HCT116 (cell line): Measurements from ENCODE around the gene DEXI.

Experiments
- EZH2 ChIP-seq: fragments of 200-600 bp; sonication (generic); IDR thresholded peaks from 2 replicates; pipeline ENCODE4 v1.6.1; 2017; ENCODE audit warnings: antibody characterized with exemption, mixed run types
- POLR2A ChIP-seq: IDR thresholded peaks from 2 replicates; pipeline ENCODE4 v1.7.0; 2011; ENCODE audit warnings: borderline replicate concordance; ENCODE audit not compliant: insufficient read depth, insufficient read length; ENCODE audit errors: extremely low read depth
- POLR2AphosphoS5 ChIP-seq: IDR thresholded peaks from 2 replicates; pipeline ENCODE4 v1.6.1; 2011; ENCODE audit warnings: mild to moderate bottlenecking, low read depth, low read length, moderate library complexity
- TF ChIP-seq, protein P1 (sequence below), 3 experiments: fragments of 200-600 bp in 1 of 3; sonication (generic) in 1 of 3; IDR thresholded peaks in 2 of 3; conservative IDR thresholded peaks in 1 of 3; 2 replicates each; pipeline ENCODE4 v1.5.1; 2012 to 2017; ENCODE audit warnings: low read depth in 2 of 3, low read length in 2 of 3, antibody characterized with exemption in 1 of 3, borderline replicate concordance in 1 of 3, control low read depth in 1 of 3, mild to moderate bottlenecking in 1 of 3, mixed read lengths in 1 of 3, mixed run types in 1 of 3, moderate library complexity in 1 of 3; ENCODE audit not compliant: insufficient read depth in 1 of 3

DNA sequence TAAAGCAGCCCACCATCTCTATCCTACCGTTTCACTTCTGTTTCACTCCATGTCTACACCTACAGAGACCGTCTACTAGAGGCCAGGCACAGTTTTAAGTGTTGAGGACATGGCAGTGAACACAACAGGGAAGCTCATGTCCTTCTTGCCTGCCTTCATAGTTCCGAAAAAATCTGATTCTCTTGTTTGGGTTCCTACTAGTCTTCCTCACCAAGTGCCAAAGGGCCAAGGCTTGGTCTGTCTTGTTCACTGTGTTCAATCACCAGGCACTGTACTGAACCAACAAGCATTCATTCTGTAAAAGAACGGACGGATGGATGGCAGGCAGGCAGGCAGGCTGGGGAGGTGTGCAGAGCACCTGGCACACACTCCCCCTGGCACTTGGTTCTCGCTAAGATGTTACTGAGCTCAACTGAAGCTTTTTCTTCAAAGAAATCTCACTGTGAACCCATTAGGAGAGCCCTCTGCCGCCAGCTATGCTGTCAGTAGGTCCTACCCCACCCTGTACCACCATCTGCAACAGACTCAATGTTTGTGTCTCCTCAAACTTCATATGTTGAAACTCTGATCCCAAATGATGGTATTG lies 2.5 kb downstream of the DEXI start:
- TF ChIP-seq EZH2: no peak
- no peak for TF ChIP-seq POLR2AphosphoS5
- TF ChIP-seq, protein P1, sequence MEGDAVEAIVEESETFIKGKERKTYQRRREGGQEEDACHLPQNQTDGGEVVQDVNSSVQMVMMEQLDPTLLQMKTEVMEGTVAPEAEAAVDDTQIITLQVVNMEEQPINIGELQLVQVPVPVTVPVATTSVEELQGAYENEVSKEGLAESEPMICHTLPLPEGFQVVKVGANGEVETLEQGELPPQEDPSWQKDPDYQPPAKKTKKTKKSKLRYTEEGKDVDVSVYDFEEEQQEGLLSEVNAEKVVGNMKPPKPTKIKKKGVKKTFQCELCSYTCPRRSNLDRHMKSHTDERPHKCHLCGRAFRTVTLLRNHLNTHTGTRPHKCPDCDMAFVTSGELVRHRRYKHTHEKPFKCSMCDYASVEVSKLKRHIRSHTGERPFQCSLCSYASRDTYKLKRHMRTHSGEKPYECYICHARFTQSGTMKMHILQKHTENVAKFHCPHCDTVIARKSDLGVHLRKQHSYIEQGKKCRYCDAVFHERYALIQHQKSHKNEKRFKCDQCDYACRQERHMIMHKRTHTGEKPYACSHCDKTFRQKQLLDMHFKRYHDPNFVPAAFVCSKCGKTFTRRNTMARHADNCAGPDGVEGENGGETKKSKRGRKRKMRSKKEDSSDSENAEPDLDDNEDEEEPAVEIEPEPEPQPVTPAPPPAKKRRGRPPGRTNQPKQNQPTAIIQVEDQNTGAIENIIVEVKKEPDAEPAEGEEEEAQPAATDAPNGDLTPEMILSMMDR (IDR thresholded peaks at IDR 0.05 in 2 of 3, conservative IDR thresholded peaks at IDR 0.05 in 1 of 3; ENCODE audit: borderline replicate concordance in 1 of 3, insufficient read depth in 1 of 3, low read depth in 2 of 3, low read length in 2 of 3): no peak
- TF ChIP-seq POLR2A: no peak
